ENCODE data around the gene SMAP1. TPM values are rescaled to one million over a fixed set of nuclear protein-coding genes. Genes with fewer than 3 reads are reported as not detected.

SMAP1 gene
- total RNA-seq, 4 donors from 2014 or later = 31.7 to 44.6 (median 33.6) TPM

- 30 to 38% methylated on average over 2 of the region's 2 CpGs for WGBS, 2 donors
Observed at GRCh38 chr6:70834520-70834919, 166.8 kb downstream of the SMAP1 start.

GRCh38 chr6:70838907-70839285, 171.2 kb downstream of the SMAP1 start:
- 80 to 92% methylated on average over 2 of the region's 2 CpGs for WGBS, 2 donors
- H3K9me3 ChIP-seq = no peaks in the 10 kb centered on the region
- H3K27ac ChIP-seq = no peak overlapping the region
- no peaks in the 10 kb centered on the region for H3K27me3 ChIP-seq
- no peak overlapping the region for H3K4me3 ChIP-seq
- H3K36me3 ChIP-seq = peaks cover 0 to 32% (median 0%) of the 10 kb centered on the region in 3 donors
- intact Hi-C loops (cut with DNase I) = no loop called here
- no peaks in the 10 kb centered on the region for H3K4me1 ChIP-seq
- DNase-seq = no peak
- TF ChIP-seq POLR2A (IDR thresholded peaks at IDR 0.05) (no peak), CTCF (IDR thresholded peaks at IDR 0.05) (no peak)

More at GRCh38 chr6:70834520-70834919, 166.8 kb downstream of the SMAP1 start:
- DNase-seq = no peak
- no peaks in the 10 kb centered on the region for H3K4me1 ChIP-seq
- intact Hi-C loops (cut with DNase I) = no loop called here
- no peak overlapping the region for H3K27ac ChIP-seq
- TF ChIP-seq CTCF (IDR thresholded peaks at IDR 0.05) = no peak
- no peak for TF ChIP-seq POLR2A (IDR thresholded peaks at IDR 0.05)
- H3K4me3 ChIP-seq = no peak overlapping the region
- H3K27me3 ChIP-seq = no peaks in the 10 kb centered on the region
- no peaks in the 10 kb centered on the region for H3K9me3 ChIP-seq
- peaks cover 0 to 18% (median 0%) of the 10 kb centered on the region in 3 donors for H3K36me3 ChIP-seq

- TF ChIP-seq POLR2A (IDR thresholded peaks at IDR 0.05) (no peak), CTCF (IDR thresholded peaks at IDR 0.05) (no peak)
- no peak overlapping the region for H3K4me3 ChIP-seq
- no peaks in the 10 kb centered on the region for H3K9me3 ChIP-seq
- H3K27me3 ChIP-seq = no peaks in the 10 kb centered on the region
- DNase-seq = no peak
- no peaks in the 10 kb centered on the region for H3K4me1 ChIP-seq
- H3K36me3 ChIP-seq = peaks cover 0 to 32% (median 0%) of the 10 kb centered on the region in 3 donors
- H3K27ac ChIP-seq = no peak overlapping the region
- intact Hi-C loops (cut with DNase I) = no loop called here
- WGBS, 2 donors = 92 to 97% methylated on average over 7 of the region's 7 CpGs
Observed at GRCh38 chr6:70839286-70840266, 171.9 kb downstream of the SMAP1 start.

GRCh38 chr6:70841112-70841511, 173.4 kb downstream of the SMAP1 start:
- no peak for DNase-seq
- no peak overlapping the region for H3K27ac ChIP-seq
- 96 to 98% methylated on average over 7 to 8 of the region's 8 CpGs for WGBS, 2 donors
- H3K9me3 ChIP-seq = no peaks in the 10 kb centered on the region
- intact Hi-C loops (cut with DNase I) = no loop called here
- H3K36me3 ChIP-seq = peaks cover 0 to 32% (median 0%) of the 10 kb centered on the region in 3 donors
- H3K4me3 ChIP-seq = no peak overlapping the region
- peaks cover 0 to 8% (median 0%) of the 10 kb centered on the region in 3 donors for H3K4me1 ChIP-seq
- TF ChIP-seq POLR2A (IDR thresholded peaks at IDR 0.05) (no peak), CTCF (IDR thresholded peaks at IDR 0.05) (no peak)
- no peaks in the 10 kb centered on the region for H3K27me3 ChIP-seq

- no peaks in the 10 kb centered on the region for H3K27me3 ChIP-seq
- no peak overlapping the region for H3K4me3 ChIP-seq
- intact Hi-C loops (cut with DNase I) = no loop called here
- TF ChIP-seq POLR2A (IDR thresholded peaks at IDR 0.05) (no peak), CTCF (IDR thresholded peaks at IDR 0.05) (no peak)
- peaks cover 0 to 20% (median 0%) of the 10 kb centered on the region in 3 donors for H3K4me1 ChIP-seq
- DNase-seq = no peak
- no peak overlapping the region for H3K27ac ChIP-seq
- H3K36me3 ChIP-seq = peaks cover 0 to 25% (median 0%) of the 10 kb centered on the region in 3 donors
- H3K9me3 ChIP-seq = no peaks in the 10 kb centered on the region
- WGBS, 2 donors = 92 to 99% methylated on average over 7 to 8 of the region's 8 CpGs
Observed at GRCh38 chr6:70842541-70842940, 174.9 kb downstream of the SMAP1 start.
